Measurements from ENCODE around the gene ZAR1L.

DNA sequence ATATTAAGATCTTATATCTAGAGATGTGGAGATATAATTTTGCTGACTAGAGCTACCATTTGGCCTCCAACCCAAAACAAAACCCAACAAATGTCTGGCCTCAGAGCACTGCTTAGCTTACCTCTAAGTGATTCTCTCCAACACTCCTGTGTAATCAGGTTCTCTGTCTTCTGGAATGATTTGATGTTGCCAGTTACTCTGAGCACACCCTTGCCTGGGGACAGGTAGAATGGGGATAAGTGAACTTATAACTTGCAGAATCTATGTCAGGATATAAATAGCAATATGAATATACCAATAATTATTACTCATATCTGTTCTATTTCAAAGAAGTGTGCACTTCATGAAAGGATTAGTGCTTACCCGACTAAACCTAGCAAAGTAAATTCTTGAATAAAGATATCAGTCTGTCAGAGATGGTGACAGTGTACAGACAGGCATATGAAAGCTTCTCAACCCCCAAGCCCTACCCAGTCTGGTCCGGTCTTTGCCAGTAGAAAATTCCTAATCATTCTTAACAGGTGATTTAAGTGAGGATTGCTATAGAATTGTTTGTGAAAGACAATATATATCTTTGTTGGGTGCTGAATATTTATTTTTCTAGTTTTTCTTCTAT lies 33.0 kb downstream of the ZAR1L start:
- TF ChIP-seq POLR2A (IDR thresholded peaks at IDR 0.05; ENCODE audit: low read length) (no peak), GATA1 (IDR thresholded peaks at IDR 0.05; ENCODE audit: low read depth, low read length) (no peak)
